ENCODE data around the gene GTF2A1. TPM values are rescaled to one million over a fixed set of nuclear protein-coding genes. Genes with fewer than 3 reads are reported as not detected.
A peak's percentile ranks its signal among the peaks of the same experiment; 100 is the strongest.

GTF2A1 gene
- polyA plus RNA-seq, 1 of the 3 experiments (the other 2 are of a cell fraction) = 7.6 TPM

DNA sequence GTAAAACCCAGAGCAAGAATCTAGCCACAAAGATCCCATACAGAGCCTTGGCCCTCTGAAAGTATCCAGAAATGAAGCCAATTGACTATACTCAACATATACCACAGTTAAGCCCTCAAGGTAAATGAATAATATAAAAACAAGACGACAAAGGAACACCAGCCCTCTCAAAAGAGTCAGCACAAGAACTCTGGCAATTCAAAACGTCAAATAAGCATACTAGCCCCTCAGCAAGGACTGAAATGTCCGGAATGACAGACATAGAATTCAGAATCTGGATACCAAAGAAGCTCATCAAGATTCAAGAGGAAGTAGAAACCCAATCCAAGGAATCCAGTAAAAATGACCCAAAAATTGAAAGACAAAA, 49.9 kb downstream of the GTF2A1 start:
- 0% methylated on average over 3 of the region's 3 CpGs for WGBS (ENCODE audit: low lambda C conversion rate)
- peak overlapping the region; percentile 79 to 84 for H3K4me3 ChIP-seq (ENCODE audit: low read depth in 2 of 2, low read length in 1 of 2)
- H3K9ac ChIP-seq = no peak overlapping the region
- no peaks in the 10 kb centered on the region for H3K27me3 ChIP-seq (ENCODE audit: insufficient read depth)
- peaks cover 11% of the 10 kb centered on the region for H3F3A ChIP-seq (replicated peaks; ENCODE audit: insufficient read depth)
- H2AFZ ChIP-seq (ENCODE audit: low read depth) = no peak overlapping the region; the same call in 1 of the 2 replicates
- no peaks in the 10 kb centered on the region for H4K20me1 ChIP-seq (ENCODE audit: insufficient read depth)
- no peak for DNase-seq
- CTCF ChIA-PET = interaction anchor here (1.2 to 3.7 kb wide), 17 partner anchors 10 to 294 kb away, joined by 3 to 23 read pairs (median 11); partner anchors contain the start of gene TSHR
- H3K36me3 ChIP-seq (replicated peaks in 1 of 2; ENCODE audit: control insufficient read depth in 1 of 2, insufficient read depth in 2 of 2, low read length in 1 of 2) = no peaks in the 10 kb centered on the region
- POLR2A ChIA-PET = interaction anchor here (1.3 kb wide), 1 partner anchor 174 kb away, joined by 5 read pairs; no protein-coding TSS in a partner anchor
- no peaks in the 10 kb centered on the region for H3K9me2 ChIP-seq
- no peak for TF ChIP-seq SMC3 (IDR thresholded peaks at IDR 0.05; ENCODE audit: low read depth, low read length)
- TF ChIP-seq, protein P1, sequence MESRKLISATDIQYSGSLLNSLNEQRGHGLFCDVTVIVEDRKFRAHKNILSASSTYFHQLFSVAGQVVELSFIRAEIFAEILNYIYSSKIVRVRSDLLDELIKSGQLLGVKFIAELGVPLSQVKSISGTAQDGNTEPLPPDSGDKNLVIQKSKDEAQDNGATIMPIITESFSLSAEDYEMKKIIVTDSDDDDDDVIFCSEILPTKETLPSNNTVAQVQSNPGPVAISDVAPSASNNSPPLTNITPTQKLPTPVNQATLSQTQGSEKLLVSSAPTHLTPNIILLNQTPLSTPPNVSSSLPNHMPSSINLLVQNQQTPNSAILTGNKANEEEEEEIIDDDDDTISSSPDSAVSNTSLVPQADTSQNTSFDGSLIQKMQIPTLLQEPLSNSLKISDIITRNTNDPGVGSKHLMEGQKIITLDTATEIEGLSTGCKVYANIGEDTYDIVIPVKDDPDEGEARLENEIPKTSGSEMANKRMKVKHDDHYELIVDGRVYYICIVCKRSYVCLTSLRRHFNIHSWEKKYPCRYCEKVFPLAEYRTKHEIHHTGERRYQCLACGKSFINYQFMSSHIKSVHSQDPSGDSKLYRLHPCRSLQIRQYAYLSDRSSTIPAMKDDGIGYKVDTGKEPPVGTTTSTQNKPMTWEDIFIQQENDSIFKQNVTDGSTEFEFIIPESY (IDR thresholded peaks at IDR 0.05; ENCODE audit: borderline replicate concordance, low read depth) = no peak
- TF ChIP-seq, protein P2, sequence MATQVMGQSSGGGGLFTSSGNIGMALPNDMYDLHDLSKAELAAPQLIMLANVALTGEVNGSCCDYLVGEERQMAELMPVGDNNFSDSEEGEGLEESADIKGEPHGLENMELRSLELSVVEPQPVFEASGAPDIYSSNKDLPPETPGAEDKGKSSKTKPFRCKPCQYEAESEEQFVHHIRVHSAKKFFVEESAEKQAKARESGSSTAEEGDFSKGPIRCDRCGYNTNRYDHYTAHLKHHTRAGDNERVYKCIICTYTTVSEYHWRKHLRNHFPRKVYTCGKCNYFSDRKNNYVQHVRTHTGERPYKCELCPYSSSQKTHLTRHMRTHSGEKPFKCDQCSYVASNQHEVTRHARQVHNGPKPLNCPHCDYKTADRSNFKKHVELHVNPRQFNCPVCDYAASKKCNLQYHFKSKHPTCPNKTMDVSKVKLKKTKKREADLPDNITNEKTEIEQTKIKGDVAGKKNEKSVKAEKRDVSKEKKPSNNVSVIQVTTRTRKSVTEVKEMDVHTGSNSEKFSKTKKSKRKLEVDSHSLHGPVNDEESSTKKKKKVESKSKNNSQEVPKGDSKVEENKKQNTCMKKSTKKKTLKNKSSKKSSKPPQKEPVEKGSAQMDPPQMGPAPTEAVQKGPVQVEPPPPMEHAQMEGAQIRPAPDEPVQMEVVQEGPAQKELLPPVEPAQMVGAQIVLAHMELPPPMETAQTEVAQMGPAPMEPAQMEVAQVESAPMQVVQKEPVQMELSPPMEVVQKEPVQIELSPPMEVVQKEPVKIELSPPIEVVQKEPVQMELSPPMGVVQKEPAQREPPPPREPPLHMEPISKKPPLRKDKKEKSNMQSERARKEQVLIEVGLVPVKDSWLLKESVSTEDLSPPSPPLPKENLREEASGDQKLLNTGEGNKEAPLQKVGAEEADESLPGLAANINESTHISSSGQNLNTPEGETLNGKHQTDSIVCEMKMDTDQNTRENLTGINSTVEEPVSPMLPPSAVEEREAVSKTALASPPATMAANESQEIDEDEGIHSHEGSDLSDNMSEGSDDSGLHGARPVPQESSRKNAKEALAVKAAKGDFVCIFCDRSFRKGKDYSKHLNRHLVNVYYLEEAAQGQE (IDR thresholded peaks at IDR 0.05; ENCODE audit: low read depth, low read length) = no peak
- TF ChIP-seq FOSL2 (IDR thresholded peaks at IDR 0.05; ENCODE audit: borderline replicate concordance, low read depth) = no peak
- TF ChIP-seq FOXM1 (IDR thresholded peaks at IDR 0.05; ENCODE audit: low read depth) = no peak
- no peak for TF ChIP-seq MXI1 (IDR thresholded peaks at IDR 0.05; ENCODE audit: low read depth, low read length)
- TF ChIP-seq RXRA (IDR thresholded peaks at IDR 0.05; ENCODE audit: borderline replicate concordance, low read depth) = no peak
- TF ChIP-seq GATA2 (CRISPR knock-in tag; IDR thresholded peaks at IDR 0.05) = no peak
- TF ChIP-seq RCOR1 (IDR thresholded peaks at IDR 0.05; ENCODE audit: low read length) = no peak
- no peaks in the 10 kb centered on the region for H3K79me2 ChIP-seq (ENCODE audit: insufficient read depth)
- H3K4me2 ChIP-seq = peak overlapping the region; percentile 97
- H3K4me1 ChIP-seq (ENCODE audit: control insufficient read depth in 1 of 2, insufficient read depth in 2 of 2, low read depth in 1 of 2, low read length in 1 of 2) = peaks cover 3 to 5% of the 10 kb centered on the region in 2 experiments; a peak in 2 of 4 replicates
- peak overlapping the region; percentile 94 to 99 for H3K27ac ChIP-seq (ENCODE audit: low read depth in 2 of 2, low read length in 1 of 2)
- no peaks in the 10 kb centered on the region for H3K9me3 ChIP-seq

Measured in SK-N-SH (cell line).